ENCODE measurements around the gene IL4R. TPM values are rescaled to one million over a fixed set of nuclear protein-coding genes. Genes with fewer than 3 reads are reported as not detected.
"Not testable (repeated sequence)": the region's sequence is repeated elsewhere in the genome, so short reads cannot be mapped to it uniquely, and the experiment has no call there.

The IL4R gene
- total RNA-seq, 1 experiment from 2014 or later, result 99.0 TPM

DNA sequence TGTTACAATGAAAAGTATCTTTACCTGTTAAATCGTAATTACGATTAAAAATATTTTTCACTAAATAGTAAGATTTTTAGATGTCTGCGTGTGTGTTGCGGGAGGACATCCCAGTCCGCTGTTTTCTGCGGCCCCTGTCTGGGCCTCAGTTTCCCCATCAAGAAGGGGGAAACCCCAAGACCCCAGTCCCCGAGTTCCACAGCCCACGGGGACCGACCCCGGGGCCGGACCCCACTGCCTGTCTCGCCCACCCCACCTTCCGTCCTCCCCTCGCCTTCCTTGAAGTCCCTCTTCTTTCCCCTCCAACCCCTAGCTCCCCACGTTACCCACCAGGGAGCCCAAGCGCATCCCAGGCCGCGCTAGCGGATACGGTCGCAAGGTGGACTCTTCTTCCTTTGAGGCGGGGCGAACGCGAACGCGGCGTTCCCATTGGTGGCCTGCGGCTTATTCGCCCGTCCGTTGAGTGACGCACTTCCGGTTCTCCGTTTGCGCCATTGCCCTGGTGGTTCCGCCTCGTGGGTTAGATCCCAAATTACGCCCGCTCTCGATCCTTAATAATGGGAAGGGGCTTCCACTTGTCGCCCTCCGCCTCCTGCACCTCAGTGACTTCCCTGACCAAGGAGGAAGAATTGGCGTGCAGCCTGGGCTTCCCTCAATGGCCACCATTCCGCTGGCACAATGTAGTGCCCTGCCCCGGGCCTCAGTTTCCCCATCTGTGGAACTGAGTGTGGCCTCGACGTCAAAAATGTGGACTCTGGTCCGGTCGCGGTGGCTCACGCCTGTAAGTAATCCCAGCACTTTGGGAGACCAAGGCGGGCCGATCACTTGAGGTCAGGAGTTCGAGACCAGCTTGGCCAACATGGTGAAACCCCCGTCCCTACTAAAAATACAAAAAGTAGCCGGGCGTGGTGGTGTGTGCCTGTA lies 45.1 kb upstream of the IL4R start, which contains the start of gene NSMCE1:
NSMCE1 (minus strand) TSS at position 397 of the 924 bp plus-strand sequence. CDS start 11,202 bp downstream, outside the sequence.
- DNase-seq, result peak; percentile 98
- H3K27ac Mint-ChIP-seq (ENCODE audit: unreplicated experiment), result peak within 1 kb of the TSS; percentile 97
- H3K4me1 Mint-ChIP-seq (ENCODE audit: low read depth, unreplicated experiment), result peaks cover 57% of the 10 kb centered on the region
- BruUV-seq (replicated peaks), result TSS peak; percentile 91
- peaks cover 32% of the 10 kb centered on the region for H3K36me3 Mint-ChIP-seq (ENCODE audit: insufficient read depth, unreplicated experiment)
- TF ChIP-seq, protein P1, sequence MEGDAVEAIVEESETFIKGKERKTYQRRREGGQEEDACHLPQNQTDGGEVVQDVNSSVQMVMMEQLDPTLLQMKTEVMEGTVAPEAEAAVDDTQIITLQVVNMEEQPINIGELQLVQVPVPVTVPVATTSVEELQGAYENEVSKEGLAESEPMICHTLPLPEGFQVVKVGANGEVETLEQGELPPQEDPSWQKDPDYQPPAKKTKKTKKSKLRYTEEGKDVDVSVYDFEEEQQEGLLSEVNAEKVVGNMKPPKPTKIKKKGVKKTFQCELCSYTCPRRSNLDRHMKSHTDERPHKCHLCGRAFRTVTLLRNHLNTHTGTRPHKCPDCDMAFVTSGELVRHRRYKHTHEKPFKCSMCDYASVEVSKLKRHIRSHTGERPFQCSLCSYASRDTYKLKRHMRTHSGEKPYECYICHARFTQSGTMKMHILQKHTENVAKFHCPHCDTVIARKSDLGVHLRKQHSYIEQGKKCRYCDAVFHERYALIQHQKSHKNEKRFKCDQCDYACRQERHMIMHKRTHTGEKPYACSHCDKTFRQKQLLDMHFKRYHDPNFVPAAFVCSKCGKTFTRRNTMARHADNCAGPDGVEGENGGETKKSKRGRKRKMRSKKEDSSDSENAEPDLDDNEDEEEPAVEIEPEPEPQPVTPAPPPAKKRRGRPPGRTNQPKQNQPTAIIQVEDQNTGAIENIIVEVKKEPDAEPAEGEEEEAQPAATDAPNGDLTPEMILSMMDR (IDR thresholded peaks at IDR 0.05; ENCODE audit: unreplicated experiment), result peak; percentile 32
- peak within 1 kb of the TSS; percentile 91 for H3K4me3 Mint-ChIP-seq (ENCODE audit: low read depth, unreplicated experiment)
- no peaks in the 10 kb centered on the region for H3K27me3 Mint-ChIP-seq (ENCODE audit: unreplicated experiment)
- CTCF ChIA-PET, result interaction anchor here (0.6 to 1.2 kb wide), 3 partner anchors 10 to 61 kb away, joined by 3 read pairs; no protein-coding TSS in a partner anchor
- peaks cover 2% of the 10 kb centered on the region for H3K9me3 Mint-ChIP-seq (ENCODE audit: low read depth, unreplicated experiment)
- intact Hi-C loops (cut with micrococcal nuclease; ENCODE audit: unreplicated experiment), result loop anchor here (2.0 kb wide), 1 partner anchor 96 kb away; no protein-coding TSS in a partner anchor

DNA sequence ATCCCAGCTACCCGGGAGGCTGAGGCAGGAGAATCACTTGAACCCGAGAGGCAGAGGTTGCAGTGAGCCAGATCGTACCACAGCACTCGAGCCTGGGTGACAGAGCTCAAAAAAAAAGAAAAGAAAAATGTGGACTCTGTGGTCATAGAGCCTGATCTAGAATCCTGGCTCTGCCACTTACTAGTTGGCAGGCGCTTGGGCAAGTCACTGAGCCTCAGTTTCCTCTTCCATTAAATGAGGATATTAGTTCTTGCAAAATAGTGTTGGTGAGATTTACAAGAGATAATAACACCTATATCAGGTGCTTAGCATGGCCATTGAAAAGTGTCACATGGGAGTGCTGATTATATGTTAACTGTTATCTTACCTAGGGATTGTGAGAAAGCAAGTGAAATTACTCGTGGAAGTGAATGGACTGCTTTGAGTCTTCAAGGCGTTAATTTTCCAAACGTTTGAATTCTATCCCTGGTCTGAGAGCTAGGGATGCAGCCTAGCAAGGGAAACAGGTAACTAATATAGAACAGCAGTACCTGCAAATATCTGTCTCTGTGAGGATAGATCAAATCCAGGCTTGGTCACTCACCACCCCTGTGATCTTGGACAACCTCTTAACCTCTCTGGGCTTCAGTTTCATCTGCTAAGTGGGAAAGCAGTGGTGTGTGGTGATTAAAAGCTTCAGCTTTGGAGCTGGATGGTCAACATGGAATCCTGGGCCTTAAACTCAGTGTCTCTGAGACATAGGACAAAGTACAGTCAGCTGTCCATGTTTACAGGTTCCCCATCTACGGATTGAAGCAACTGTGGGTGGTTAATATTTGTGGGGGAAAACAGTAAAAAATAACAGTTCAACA lies 44.2 kb upstream of the IL4R start:
- Mint-ChIP-seq H3K36me3 (ENCODE audit: insufficient read depth, unreplicated experiment) (peaks cover 28% of the 10 kb centered on the region), H3K9me3 (ENCODE audit: low read depth, unreplicated experiment) (peaks cover 2% of the 10 kb centered on the region), H3K4me3 (ENCODE audit: low read depth, unreplicated experiment) (peak overlapping the region; percentile 91), H3K27me3 (ENCODE audit: unreplicated experiment) (no peaks in the 10 kb centered on the region), H3K4me1 (ENCODE audit: low read depth, unreplicated experiment) (peaks cover 57% of the 10 kb centered on the region), H3K27ac (ENCODE audit: unreplicated experiment) (peak overlapping the region; percentile 97)
- no peak for DNase-seq
- CTCF ChIA-PET, result no interaction called here
- TF ChIP-seq, protein P1 (IDR thresholded peaks at IDR 0.05; ENCODE audit: unreplicated experiment), result no peak
- intact Hi-C loops (cut with micrococcal nuclease; ENCODE audit: unreplicated experiment), result loop anchor here (2.0 kb wide), 1 partner anchor 95 kb away; no protein-coding TSS in a partner anchor
- BruUV-seq (replicated peaks), result no TSS peak

DNA sequence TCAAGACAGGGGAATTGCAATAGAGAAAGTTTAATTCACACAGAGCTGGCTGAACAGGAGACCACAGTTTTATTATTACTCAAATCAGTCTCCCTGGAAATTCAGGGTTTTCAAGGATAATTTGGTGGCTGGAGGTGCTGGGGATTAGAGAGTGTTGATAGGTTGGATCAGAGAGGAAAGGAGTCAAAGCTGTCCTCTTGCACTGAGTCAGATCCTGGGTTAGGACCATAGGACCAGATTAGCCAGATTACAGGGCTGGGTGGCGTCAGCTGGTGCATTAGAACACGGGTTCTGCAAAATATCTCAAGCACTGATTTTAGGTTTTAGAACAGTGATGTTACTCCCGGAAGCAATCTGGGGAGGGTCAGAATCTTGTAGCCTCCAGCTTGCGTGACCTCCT lies 43.4 kb upstream of the IL4R start:
- DNase-seq, result no peak
- intact Hi-C loops (cut with micrococcal nuclease; ENCODE audit: unreplicated experiment), result no loop called here
- BruUV-seq (replicated peaks), result no TSS peak
- CTCF ChIA-PET, result interaction anchor here (0.5 kb wide), 1 partner anchor 1993 kb away, joined by 3 read pairs; no protein-coding TSS in a partner anchor
- Mint-ChIP-seq H3K27ac (ENCODE audit: unreplicated experiment) (peak overlapping the region; percentile 97), H3K27me3 (ENCODE audit: unreplicated experiment) (no peaks in the 10 kb centered on the region), H3K4me3 (ENCODE audit: low read depth, unreplicated experiment) (no peak overlapping the region), H3K36me3 (ENCODE audit: insufficient read depth, unreplicated experiment) (peaks cover 28% of the 10 kb centered on the region), H3K9me3 (ENCODE audit: low read depth, unreplicated experiment) (peaks cover 2% of the 10 kb centered on the region), H3K4me1 (ENCODE audit: low read depth, unreplicated experiment) (peaks cover 48% of the 10 kb centered on the region)
- TF ChIP-seq, protein P1 (IDR thresholded peaks at IDR 0.05; ENCODE audit: unreplicated experiment), result no peak

DNA sequence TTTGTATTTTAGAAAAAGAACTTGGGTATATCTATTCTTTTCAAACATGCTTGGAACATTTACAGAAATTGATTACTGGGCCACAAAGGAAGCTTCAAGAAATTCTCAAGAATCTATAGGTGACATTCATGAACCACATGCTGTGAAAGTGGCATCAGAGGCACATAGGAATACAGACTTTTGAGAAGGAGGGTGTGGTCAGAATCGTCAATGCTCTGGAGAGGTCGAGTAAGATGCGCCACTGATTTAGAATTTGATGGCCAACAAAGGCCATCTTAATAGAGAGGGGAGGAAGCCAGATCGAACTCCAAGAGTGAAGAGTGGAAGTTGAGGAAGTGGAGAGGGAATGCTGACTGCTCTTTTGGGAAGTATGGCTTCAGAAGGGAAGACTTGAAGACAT lies 41.7 kb upstream of the IL4R start:
- no TSS peak for BruUV-seq (replicated peaks)
- intact Hi-C loops (cut with micrococcal nuclease; ENCODE audit: unreplicated experiment), result no loop called here
- H3K27ac Mint-ChIP-seq (ENCODE audit: unreplicated experiment), result peak overlapping the region; percentile 11
- peaks cover 39% of the 10 kb centered on the region for H3K4me1 Mint-ChIP-seq (ENCODE audit: low read depth, unreplicated experiment)
- no peak overlapping the region for H3K4me3 Mint-ChIP-seq (ENCODE audit: low read depth, unreplicated experiment)
- no peak for DNase-seq
- H3K9me3 Mint-ChIP-seq (ENCODE audit: low read depth, unreplicated experiment), result peaks cover 2% of the 10 kb centered on the region
- no peaks in the 10 kb centered on the region for H3K27me3 Mint-ChIP-seq (ENCODE audit: unreplicated experiment)
- TF ChIP-seq, protein P1 (IDR thresholded peaks at IDR 0.05; ENCODE audit: unreplicated experiment), result no peak
- CTCF ChIA-PET, result interaction anchor here (0.5 to 0.7 kb wide), 3 partner anchors 11 to 61 kb away, joined by 3 to 4 read pairs (median 4); no protein-coding TSS in a partner anchor
- peaks cover 28% of the 10 kb centered on the region for H3K36me3 Mint-ChIP-seq (ENCODE audit: insufficient read depth, unreplicated experiment)

DNA sequence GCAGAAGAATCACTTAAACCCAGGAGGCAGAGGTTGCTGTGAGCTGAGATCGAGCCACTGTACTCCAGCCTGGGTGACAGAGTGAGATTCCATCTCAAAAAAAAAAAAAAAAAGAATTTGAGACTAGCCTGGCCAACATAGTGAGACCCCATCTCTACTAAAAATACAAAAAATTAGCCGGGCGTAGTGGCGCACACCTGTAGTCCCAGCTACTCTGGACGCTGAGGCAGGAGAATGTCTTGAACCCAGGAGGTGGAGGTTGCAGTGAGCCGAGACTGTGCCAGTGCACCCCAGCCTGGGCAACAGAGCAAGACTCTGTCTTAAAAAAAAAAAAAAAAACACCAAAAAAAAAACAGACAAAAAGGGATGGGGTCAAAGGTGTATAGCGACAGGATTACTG lies 41.1 kb upstream of the IL4R start:
- Mint-ChIP-seq H3K4me1 (ENCODE audit: low read depth, unreplicated experiment) (peaks cover 39% of the 10 kb centered on the region), H3K36me3 (ENCODE audit: insufficient read depth, unreplicated experiment) (peaks cover 27% of the 10 kb centered on the region)
- intact Hi-C loops (cut with micrococcal nuclease; ENCODE audit: unreplicated experiment); BruUV-seq (replicated peaks); H3K27me3 Mint-ChIP-seq (ENCODE audit: unreplicated experiment); H3K4me3 Mint-ChIP-seq (ENCODE audit: low read depth, unreplicated experiment); H3K27ac Mint-ChIP-seq (ENCODE audit: unreplicated experiment); DNase-seq; H3K9me3 Mint-ChIP-seq (ENCODE audit: low read depth, unreplicated experiment): not testable (repeated sequence)
- CTCF ChIA-PET, result interaction anchor here (0.7 kb wide), 1 partner anchor 28 kb away, joined by 4 read pairs; no protein-coding TSS in a partner anchor
